Fibroblast of lung (primary cell): ENCODE data around the gene USH2A. TPM values are rescaled to one million over a fixed set of nuclear protein-coding genes. Genes with fewer than 3 reads are reported as not detected.

Experiments used
- DNase-seq, 2 donors: peaks; one replicate each; pipeline versions ENCODE4 v3.0.0 to v3.0.0-alpha.2; 2010; ENCODE audit warnings: low read depth in 2 of 2
- H2AFZ ChIP-seq: 2 replicates; pipeline ENCODE4 v1.5.1; 2012; ENCODE audit warnings: low read length, control low read depth, inconsistent platforms
- H3K27ac ChIP-seq: 2 replicates; pipeline ENCODE4 v1.5.1; 2011; ENCODE audit warnings: low read length, control low read depth; ENCODE audit not compliant: insufficient read depth
- H3K27me3 ChIP-seq: 2 replicates; pipeline ENCODE4 v1.5.1; 2011; ENCODE audit warnings: mild to moderate bottlenecking, low read length; ENCODE audit not compliant: control insufficient read depth, insufficient read depth
- H3K36me3 ChIP-seq: 2 replicates; pipeline ENCODE4 v1.5.1; 2011; ENCODE audit warnings: low read length; ENCODE audit not compliant: control insufficient read depth, insufficient read depth
- H3K4me1 ChIP-seq: 2 replicates; pipeline ENCODE4 v1.5.1; 2011; ENCODE audit warnings: low read length; ENCODE audit not compliant: control insufficient read depth, insufficient read depth; ENCODE audit errors: extremely low read depth
- H3K4me2 ChIP-seq: 2 replicates; pipeline ENCODE4 v1.5.1; 2011; ENCODE audit warnings: low read length, control low read depth; ENCODE audit not compliant: insufficient read depth; ENCODE audit errors: extremely low read depth
- H3K4me3 ChIP-seq, 4 experiments: fragments of 200-600 bp in 1 of 4; sonication (generic) in 1 of 4; replicated peaks in 1 of 4; 2 replicates each; pipeline ENCODE4 v1.5.1; 2011 to 2016; ENCODE audit warnings: low read length in 4 of 4, low read depth in 3 of 4, mild to moderate bottlenecking in 3 of 4, control low read depth in 2 of 4, inconsistent platforms in 1 of 4, mixed read lengths in 1 of 4; ENCODE audit not compliant: insufficient read depth in 1 of 4; ENCODE audit errors: control extremely low read depth in 1 of 4
- H3K79me2 ChIP-seq: 2 replicates; pipeline ENCODE4 v1.5.1; 2012; ENCODE audit warnings: mild to moderate bottlenecking, low read length, inconsistent platforms; ENCODE audit not compliant: control insufficient read depth, insufficient read depth
- H3K9ac ChIP-seq: 2 replicates; pipeline ENCODE4 v1.5.1; 2011; ENCODE audit warnings: mild to moderate bottlenecking, low read length, control low read depth; ENCODE audit not compliant: insufficient read depth
- H3K9me3 ChIP-seq: 2 replicates; pipeline ENCODE4 v1.5.1; 2012; ENCODE audit warnings: low read depth, low read length; ENCODE audit not compliant: control insufficient read depth, insufficient read depth
- H4K20me1 ChIP-seq: 2 replicates; pipeline ENCODE4 v1.5.1; 2011; ENCODE audit warnings: low read length; ENCODE audit not compliant: control insufficient read depth, insufficient read depth; ENCODE audit errors: extremely low read depth
- CTCF ChIP-seq, 2 donors: IDR thresholded peaks in 1 of 2; conservative IDR thresholded peaks in 1 of 2; 1 replicate in 1 of 2; 2 replicates in 1 of 2; pipeline ENCODE4 v1.5.1; 2011 to 2012; ENCODE audit warnings: low read length in 2 of 2, control low read depth in 1 of 2, inconsistent platforms in 1 of 2, low read depth in 1 of 2, mild to moderate bottlenecking in 1 of 2
- EZH2 ChIP-seq: IDR thresholded peaks from 2 replicates; pipeline ENCODE4 v1.5.1; 2012; ENCODE audit warnings: low read length, control low read depth, mild to moderate bottlenecking; ENCODE audit errors: missing control alignments
- polyA plus RNA-seq, 2 donors: library from polyadenylated mRNA; depleted of rRNA in 1 of 2; stranded (reverse) in 1 of 2; unstranded in 1 of 2; fragments of >200 nt; gene quantifications; 2 replicates each; pipeline ENCODE4 v1.2.1, GENCODE V29; 2011 to 2012; ENCODE audit warnings: missing spikeins in 1 of 2
- total RNA-seq: library from RNA; depleted of rRNA; stranded (reverse); fragments of >200 nt; gene quantifications from 2 replicates; pipeline ENCODE4 v1.2.1, GENCODE V29; 2014

Gene USH2A
- total and polyA plus RNA-seq, 2 donors (not counting 1 experiment from before 2014, with no cell fraction given) = under 0.01 to 0.01 TPM

- Histone ChIP-seq H3K4me2 (peak overlapping the region; percentile 16), H4K20me1 (no peaks in the 10 kb centered on the region), H3K9me3 (no peaks in the 10 kb centered on the region), H2AFZ (no peak overlapping the region), H3K27ac (no peak overlapping the region), H3K36me3 (no peaks in the 10 kb centered on the region), H3K27me3 (no peaks in the 10 kb centered on the region), H3K79me2 (no peaks in the 10 kb centered on the region), H3K4me3 (no peak overlapping the region), H3K4me1 (peaks cover 5% of the 10 kb centered on the region), H3K9ac (no peak overlapping the region)
- no peak for TF ChIP-seq CTCF (conservative IDR thresholded peaks at IDR 0.05 in 1 of 2, IDR thresholded peaks at IDR 0.05 in 1 of 2; ENCODE audit: low read depth in 1 of 2, low read length in 2 of 2)
- no peak for TF ChIP-seq EZH2
- no peak for DNase-seq
Observed at GRCh38 chr1:215792446-215792845, 630.8 kb downstream of the USH2A start.

DNA sequence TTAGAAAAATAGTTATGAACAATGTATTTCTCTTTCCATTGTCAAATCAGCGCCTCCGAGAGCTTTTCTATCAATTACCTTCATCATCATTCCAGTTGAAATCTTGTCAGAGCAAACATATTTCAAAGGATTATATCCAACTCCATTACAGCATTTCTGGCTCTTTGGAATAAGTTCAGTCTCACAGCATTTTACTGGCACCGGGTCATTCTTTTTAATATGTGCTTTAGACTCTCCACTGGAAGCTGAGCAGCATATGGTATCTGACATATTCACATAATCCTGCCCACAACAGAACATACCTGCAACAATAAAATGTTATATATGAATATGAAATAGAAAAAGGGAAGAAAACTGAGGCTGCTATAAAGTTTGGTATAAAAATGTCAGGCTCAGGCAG is 633.3 kb downstream of the USH2A start:
- Histone ChIP-seq H2AFZ (no peak overlapping the region), H3K79me2 (no peaks in the 10 kb centered on the region), H3K4me3 (no peak overlapping the region), H3K9me3 (no peaks in the 10 kb centered on the region), H3K9ac (no peak overlapping the region), H3K27me3 (no peaks in the 10 kb centered on the region), H4K20me1 (no peaks in the 10 kb centered on the region), H3K27ac (no peak overlapping the region), H3K4me1 (peaks cover 5% of the 10 kb centered on the region), H3K4me2 (no peak overlapping the region), H3K36me3 (no peaks in the 10 kb centered on the region)
- no peak for TF ChIP-seq EZH2
- TF ChIP-seq CTCF (conservative IDR thresholded peaks at IDR 0.05 in 1 of 2, IDR thresholded peaks at IDR 0.05 in 1 of 2; ENCODE audit: low read depth in 1 of 2, low read length in 2 of 2) = no peak
- DNase-seq = no peak

- no peak overlapping the region for H3K9ac ChIP-seq
- H3K27me3 ChIP-seq = no peaks in the 10 kb centered on the region
- H3K4me1 ChIP-seq = no peaks in the 10 kb centered on the region
- H3K79me2 ChIP-seq = no peaks in the 10 kb centered on the region
- no peaks in the 10 kb centered on the region for H3K9me3 ChIP-seq
- H3K36me3 ChIP-seq = no peaks in the 10 kb centered on the region
- H3K4me2 ChIP-seq = no peak overlapping the region
- H4K20me1 ChIP-seq = no peaks in the 10 kb centered on the region
- no peak overlapping the region for H3K4me3 ChIP-seq
- no peak for DNase-seq
- no peak overlapping the region for H3K27ac ChIP-seq
- no peak for TF ChIP-seq CTCF (conservative IDR thresholded peaks at IDR 0.05 in 1 of 2, IDR thresholded peaks at IDR 0.05 in 1 of 2; ENCODE audit: low read depth in 1 of 2, low read length in 2 of 2)
- TF ChIP-seq EZH2 = no peak
- no peak overlapping the region for H2AFZ ChIP-seq
Observed at GRCh38 chr1:215786997-215787396, 636.3 kb downstream of the USH2A start.
